ENCODE data around the gene SP2.
A peak's percentile ranks its signal among the peaks of the same experiment; 100 is the strongest.

DNA sequence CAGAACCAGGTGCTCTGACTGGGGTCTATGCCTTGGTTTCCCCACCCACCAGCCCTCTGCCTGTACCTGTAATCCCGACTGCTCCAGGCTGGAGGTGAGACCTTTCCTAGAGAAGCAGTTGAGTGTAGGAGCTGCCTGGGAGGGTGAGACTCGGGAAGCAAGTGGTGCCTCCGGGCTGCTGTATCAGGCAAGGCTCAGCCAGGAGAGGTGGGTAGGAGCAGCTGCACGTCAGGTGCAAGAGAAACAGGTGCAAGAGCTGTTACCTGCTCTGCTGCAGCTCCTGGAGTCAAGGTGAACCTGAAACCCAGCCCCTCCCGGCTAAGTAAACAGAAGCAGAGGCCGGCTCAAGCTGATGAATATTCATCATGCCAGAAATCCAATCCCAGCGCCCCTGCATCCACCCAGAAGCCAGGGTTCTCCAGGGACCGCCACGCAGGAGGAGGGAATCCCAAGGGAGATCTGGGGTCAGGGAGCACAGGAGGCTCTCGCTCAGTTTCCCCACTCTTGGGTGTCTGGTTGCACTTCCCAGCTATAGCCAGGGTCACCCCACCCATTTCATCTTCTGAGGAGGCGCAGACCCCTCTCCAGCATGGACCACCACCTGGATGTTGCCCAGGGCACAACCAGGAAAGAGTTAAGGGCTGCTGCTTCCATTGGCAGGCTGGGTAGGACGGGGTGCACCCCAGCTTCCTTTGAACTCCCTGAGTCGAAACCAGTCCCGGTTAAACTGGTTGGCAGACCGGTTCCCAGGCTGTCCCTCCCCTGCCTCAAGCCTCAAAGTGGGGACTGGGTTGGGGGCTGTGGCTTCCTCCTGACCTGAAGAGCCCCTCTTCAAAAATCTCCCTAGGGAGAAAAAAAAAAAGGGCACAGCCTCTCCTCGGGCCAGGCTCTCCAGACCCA is 61.8 kb downstream of the SP2 start, which contains the start of gene PRR15L:
- TF ChIP-seq, protein P1, sequence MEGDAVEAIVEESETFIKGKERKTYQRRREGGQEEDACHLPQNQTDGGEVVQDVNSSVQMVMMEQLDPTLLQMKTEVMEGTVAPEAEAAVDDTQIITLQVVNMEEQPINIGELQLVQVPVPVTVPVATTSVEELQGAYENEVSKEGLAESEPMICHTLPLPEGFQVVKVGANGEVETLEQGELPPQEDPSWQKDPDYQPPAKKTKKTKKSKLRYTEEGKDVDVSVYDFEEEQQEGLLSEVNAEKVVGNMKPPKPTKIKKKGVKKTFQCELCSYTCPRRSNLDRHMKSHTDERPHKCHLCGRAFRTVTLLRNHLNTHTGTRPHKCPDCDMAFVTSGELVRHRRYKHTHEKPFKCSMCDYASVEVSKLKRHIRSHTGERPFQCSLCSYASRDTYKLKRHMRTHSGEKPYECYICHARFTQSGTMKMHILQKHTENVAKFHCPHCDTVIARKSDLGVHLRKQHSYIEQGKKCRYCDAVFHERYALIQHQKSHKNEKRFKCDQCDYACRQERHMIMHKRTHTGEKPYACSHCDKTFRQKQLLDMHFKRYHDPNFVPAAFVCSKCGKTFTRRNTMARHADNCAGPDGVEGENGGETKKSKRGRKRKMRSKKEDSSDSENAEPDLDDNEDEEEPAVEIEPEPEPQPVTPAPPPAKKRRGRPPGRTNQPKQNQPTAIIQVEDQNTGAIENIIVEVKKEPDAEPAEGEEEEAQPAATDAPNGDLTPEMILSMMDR (IDR thresholded peaks at IDR 0.05) = no peak
- peak; percentile 97 to 99 for TF ChIP-seq POLR2A (IDR thresholded peaks at IDR 0.05)
